Measurements from ENCODE around the gene SSR1.

The SSR1 gene

GRCh38 chr6:7245668-7246393 is 67.2 kb downstream of the SSR1 start:
- Histone ChIP-seq H3K9ac (ENCODE audit: low read length) (no peak overlapping the region), H2AFZ (ENCODE audit: insufficient read depth, low read length, poor library complexity) (no peak overlapping the region), H2BK5ac (ENCODE audit: low read depth, low read length, poor library complexity) (no peak overlapping the region), H3K79me2 (ENCODE audit: control insufficient read depth, insufficient read depth, low read length, poor library complexity) (no peaks in the 10 kb centered on the region), H2AK5ac (ENCODE audit: low read length) (no peak overlapping the region), H3K14ac (ENCODE audit: low read length) (no peak overlapping the region), H3K4me2 (ENCODE audit: low read length) (no peak overlapping the region), H3K4me1 (ENCODE audit: control insufficient read depth in 1 of 2, insufficient read depth in 2 of 2, low read length in 2 of 2) (peaks cover 0 to 3% of the 10 kb centered on the region in 2 experiments), H3K36me3 (ENCODE audit: control insufficient read depth in 1 of 2, insufficient read depth in 2 of 2, low read length in 2 of 2) (peaks cover 56 to 60% of the 10 kb centered on the region in 2 experiments), H3K4me3 (ENCODE audit: low read depth, low read length) (no peak overlapping the region), H2BK12ac (ENCODE audit: low read length) (no peak overlapping the region), H3K18ac (ENCODE audit: low read length) (no peak overlapping the region), H2BK120ac (ENCODE audit: insufficient read depth, low read length, poor library complexity) (no peak overlapping the region), H3K4ac (ENCODE audit: low read depth, low read length) (no peak overlapping the region), H3K23ac (ENCODE audit: low read length) (no peak overlapping the region), H3K27ac (ENCODE audit: low read depth, low read length) (no peak overlapping the region), H3K79me1 (ENCODE audit: low read length) (no peaks in the 10 kb centered on the region), H3K9me3 (ENCODE audit: insufficient read depth, low read depth, low read length) (no peaks in the 10 kb centered on the region), H3K27me3 (ENCODE audit: insufficient read depth, low read length) (no peaks in the 10 kb centered on the region), H4K8ac (ENCODE audit: low read depth, low read length) (no peak overlapping the region), H4K91ac (ENCODE audit: low read depth, low read length) (no peak overlapping the region), H4K12ac (ENCODE audit: low read depth, low read length) (no peak overlapping the region)
- WGBS (ENCODE audit: extremely low coverage, insufficient coverage, insufficient read length): no CpG with 5 or more reads among the region's 15 CpGs
- DNase-seq: no peak

GRCh38 chr6:7243179-7243981 is 69.6 kb downstream of the SSR1 start:
- Histone ChIP-seq H4K12ac (ENCODE audit: low read depth, low read length) (no peak overlapping the region), H3K23ac (ENCODE audit: low read length) (no peak overlapping the region), H3K4me1 (ENCODE audit: control insufficient read depth in 1 of 2, insufficient read depth in 2 of 2, low read length in 2 of 2) (peaks cover 0 to 3% of the 10 kb centered on the region in 2 experiments), H4K91ac (ENCODE audit: low read depth, low read length) (no peak overlapping the region), H3K79me1 (ENCODE audit: low read length) (no peaks in the 10 kb centered on the region), H2AK5ac (ENCODE audit: low read length) (no peak overlapping the region), H3K4me3 (ENCODE audit: low read depth, low read length) (no peak overlapping the region), H3K27me3 (ENCODE audit: insufficient read depth, low read length) (no peaks in the 10 kb centered on the region), H3K79me2 (ENCODE audit: control insufficient read depth, insufficient read depth, low read length, poor library complexity) (no peaks in the 10 kb centered on the region), H3K36me3 (ENCODE audit: control insufficient read depth in 1 of 2, insufficient read depth in 2 of 2, low read length in 2 of 2) (peaks cover 52 to 56% of the 10 kb centered on the region in 2 experiments), H2AFZ (ENCODE audit: insufficient read depth, low read length, poor library complexity) (no peak overlapping the region), H3K4ac (ENCODE audit: low read depth, low read length) (no peak overlapping the region), H2BK120ac (ENCODE audit: insufficient read depth, low read length, poor library complexity) (no peak overlapping the region), H3K18ac (ENCODE audit: low read length) (no peak overlapping the region), H3K9ac (ENCODE audit: low read length) (no peak overlapping the region), H3K27ac (ENCODE audit: low read depth, low read length) (peak overlapping the region; percentile 48), H2BK12ac (ENCODE audit: low read length) (no peak overlapping the region), H3K4me2 (ENCODE audit: low read length) (no peak overlapping the region), H3K9me3 (ENCODE audit: insufficient read depth, low read depth, low read length) (no peaks in the 10 kb centered on the region), H3K14ac (ENCODE audit: low read length) (no peak overlapping the region), H4K8ac (ENCODE audit: low read depth, low read length) (no peak overlapping the region), H2BK5ac (ENCODE audit: low read depth, low read length, poor library complexity) (no peak overlapping the region)
- no CpG with 5 or more reads among the region's 7 CpGs for WGBS (ENCODE audit: extremely low coverage, insufficient coverage, insufficient read length)
- DNase-seq: peak; percentile 24 to 84

GRCh38 chr6:7242835-7243178 is 70.2 kb downstream of the SSR1 start:
- Histone ChIP-seq H2AFZ (ENCODE audit: insufficient read depth, low read length, poor library complexity) (no peak overlapping the region), H3K27me3 (ENCODE audit: insufficient read depth, low read length) (no peaks in the 10 kb centered on the region), H4K8ac (ENCODE audit: low read depth, low read length) (no peak overlapping the region), H2AK5ac (ENCODE audit: low read length) (no peak overlapping the region), H3K23ac (ENCODE audit: low read length) (no peak overlapping the region), H3K36me3 (ENCODE audit: control insufficient read depth in 1 of 2, insufficient read depth in 2 of 2, low read length in 2 of 2) (peaks cover 46 to 51% of the 10 kb centered on the region in 2 experiments), H3K79me2 (ENCODE audit: control insufficient read depth, insufficient read depth, low read length, poor library complexity) (no peaks in the 10 kb centered on the region), H3K27ac (ENCODE audit: low read depth, low read length) (no peak overlapping the region), H3K4me3 (ENCODE audit: low read depth, low read length) (no peak overlapping the region), H3K9ac (ENCODE audit: low read length) (no peak overlapping the region), H3K4ac (ENCODE audit: low read depth, low read length) (no peak overlapping the region), H3K9me3 (ENCODE audit: insufficient read depth, low read depth, low read length) (no peaks in the 10 kb centered on the region), H3K18ac (ENCODE audit: low read length) (no peak overlapping the region), H2BK5ac (ENCODE audit: low read depth, low read length, poor library complexity) (no peak overlapping the region), H4K12ac (ENCODE audit: low read depth, low read length) (no peak overlapping the region), H3K79me1 (ENCODE audit: low read length) (no peaks in the 10 kb centered on the region), H4K91ac (ENCODE audit: low read depth, low read length) (no peak overlapping the region), H2BK12ac (ENCODE audit: low read length) (no peak overlapping the region), H2BK120ac (ENCODE audit: insufficient read depth, low read length, poor library complexity) (no peak overlapping the region), H3K4me1 (ENCODE audit: control insufficient read depth in 1 of 2, insufficient read depth in 2 of 2, low read length in 2 of 2) (peaks cover 0 to 3% of the 10 kb centered on the region in 2 experiments), H3K4me2 (ENCODE audit: low read length) (no peak overlapping the region), H3K14ac (ENCODE audit: low read length) (no peak overlapping the region)
- no CpG with 5 or more reads among the region's 4 CpGs for whole genome bisulfite sequencing (ENCODE audit: extremely low coverage, insufficient coverage, insufficient read length)
- DNase-seq: no peak

GRCh38 chr6:7241709-7242645 is 71.0 kb downstream of the SSR1 start:
- Histone ChIP-seq H3K4ac (ENCODE audit: low read depth, low read length) (no peak overlapping the region), H4K91ac (ENCODE audit: low read depth, low read length) (no peak overlapping the region), H2AFZ (ENCODE audit: insufficient read depth, low read length, poor library complexity) (no peak overlapping the region), H2BK5ac (ENCODE audit: low read depth, low read length, poor library complexity) (no peak overlapping the region), H2AK5ac (ENCODE audit: low read length) (no peak overlapping the region), H3K79me2 (ENCODE audit: control insufficient read depth, insufficient read depth, low read length, poor library complexity) (no peaks in the 10 kb centered on the region), H3K4me2 (ENCODE audit: low read length) (no peak overlapping the region), H3K18ac (ENCODE audit: low read length) (no peak overlapping the region), H2BK120ac (ENCODE audit: insufficient read depth, low read length, poor library complexity) (no peak overlapping the region), H3K4me1 (ENCODE audit: control insufficient read depth in 1 of 2, insufficient read depth in 2 of 2, low read length in 2 of 2) (peaks cover 0 to 3% of the 10 kb centered on the region in 2 experiments), H2BK12ac (ENCODE audit: low read length) (no peak overlapping the region), H3K79me1 (ENCODE audit: low read length) (no peaks in the 10 kb centered on the region), H3K9me3 (ENCODE audit: insufficient read depth, low read depth, low read length) (no peaks in the 10 kb centered on the region), H3K14ac (ENCODE audit: low read length) (no peak overlapping the region), H3K23ac (ENCODE audit: low read length) (no peak overlapping the region), H3K9ac (ENCODE audit: low read length) (no peak overlapping the region), H4K8ac (ENCODE audit: low read depth, low read length) (peak overlapping the region; percentile 9), H3K36me3 (ENCODE audit: control insufficient read depth in 1 of 2, insufficient read depth in 2 of 2, low read length in 2 of 2) (peaks cover 40 to 45% of the 10 kb centered on the region in 2 experiments), H3K27me3 (ENCODE audit: insufficient read depth, low read length) (no peaks in the 10 kb centered on the region), H4K12ac (ENCODE audit: low read depth, low read length) (no peak overlapping the region), H3K27ac (ENCODE audit: low read depth, low read length) (no peak overlapping the region), H3K4me3 (ENCODE audit: low read depth, low read length) (no peak overlapping the region)
- no peak for DNase-seq
- WGBS (ENCODE audit: extremely low coverage, insufficient coverage, insufficient read length): no CpG with 5 or more reads among the region's 13 CpGs

All from trophoblast cell (in vitro differentiated cells and primary cell).